ENCODE results near the gene TM4SF4. TPM values are rescaled to one million over a fixed set of nuclear protein-coding genes. Genes with fewer than 3 reads are reported as not detected.

The TM4SF4 gene
- total RNA-seq, 1 donor from 2014 or later = not detected

DNA sequence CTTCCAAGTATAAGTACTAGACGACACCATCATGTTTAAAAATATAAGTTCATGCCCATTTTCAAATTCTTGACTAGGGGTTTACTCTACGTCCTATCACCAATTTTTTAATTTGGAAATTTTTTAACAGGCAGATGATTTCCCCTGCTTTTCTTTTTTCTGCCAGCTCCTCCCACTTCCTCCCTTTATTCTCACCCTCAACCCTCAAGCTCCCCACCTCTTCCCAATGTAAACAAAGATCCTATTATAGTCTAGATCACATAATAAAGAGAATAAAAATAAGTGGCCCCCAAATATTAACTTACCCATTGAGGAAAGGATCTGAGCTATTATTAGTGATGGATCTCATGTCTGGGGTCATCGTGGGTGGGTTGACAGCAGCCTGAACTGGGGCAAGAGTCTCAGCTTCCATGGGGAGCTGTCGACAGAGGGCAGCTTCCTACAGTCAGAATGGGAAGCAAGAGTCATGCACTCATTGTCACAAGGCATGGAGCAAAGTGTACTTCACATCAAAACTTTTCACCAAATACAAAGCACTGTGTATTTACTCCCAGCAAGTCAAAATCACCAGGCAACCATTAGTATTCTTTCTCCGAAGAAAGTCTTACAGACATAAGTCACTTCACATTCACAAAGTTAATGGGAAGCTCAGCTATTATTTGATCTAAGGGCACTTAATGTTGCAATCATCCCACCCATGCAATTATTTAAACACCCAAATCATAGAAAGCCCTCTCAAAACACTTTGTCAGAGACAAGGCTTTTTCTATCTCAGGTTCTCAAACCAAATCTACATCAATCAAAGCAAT, 53.2 kb downstream of the TM4SF4 start:
- no peak for DNase-seq
- Histone ChIP-seq H3K27me3 (ENCODE audit: low read depth) (no peaks in the 10 kb centered on the region), H3K4me3 (no peak overlapping the region), H3K27ac (replicated peaks) (peak overlapping the region; percentile 66), H3K36me3 (peaks cover 32% of the 10 kb centered on the region), H3K4me1 (peaks cover 37% of the 10 kb centered on the region), H3K9me3 (replicated peaks) (no peaks in the 10 kb centered on the region)
- intact Hi-C loops (cut with micrococcal nuclease) = no loop called here
- TF ChIP-seq, protein P1, sequence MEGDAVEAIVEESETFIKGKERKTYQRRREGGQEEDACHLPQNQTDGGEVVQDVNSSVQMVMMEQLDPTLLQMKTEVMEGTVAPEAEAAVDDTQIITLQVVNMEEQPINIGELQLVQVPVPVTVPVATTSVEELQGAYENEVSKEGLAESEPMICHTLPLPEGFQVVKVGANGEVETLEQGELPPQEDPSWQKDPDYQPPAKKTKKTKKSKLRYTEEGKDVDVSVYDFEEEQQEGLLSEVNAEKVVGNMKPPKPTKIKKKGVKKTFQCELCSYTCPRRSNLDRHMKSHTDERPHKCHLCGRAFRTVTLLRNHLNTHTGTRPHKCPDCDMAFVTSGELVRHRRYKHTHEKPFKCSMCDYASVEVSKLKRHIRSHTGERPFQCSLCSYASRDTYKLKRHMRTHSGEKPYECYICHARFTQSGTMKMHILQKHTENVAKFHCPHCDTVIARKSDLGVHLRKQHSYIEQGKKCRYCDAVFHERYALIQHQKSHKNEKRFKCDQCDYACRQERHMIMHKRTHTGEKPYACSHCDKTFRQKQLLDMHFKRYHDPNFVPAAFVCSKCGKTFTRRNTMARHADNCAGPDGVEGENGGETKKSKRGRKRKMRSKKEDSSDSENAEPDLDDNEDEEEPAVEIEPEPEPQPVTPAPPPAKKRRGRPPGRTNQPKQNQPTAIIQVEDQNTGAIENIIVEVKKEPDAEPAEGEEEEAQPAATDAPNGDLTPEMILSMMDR (IDR thresholded peaks at IDR 0.05; ENCODE audit: borderline replicate concordance) = peak; percentile 59

DNA sequence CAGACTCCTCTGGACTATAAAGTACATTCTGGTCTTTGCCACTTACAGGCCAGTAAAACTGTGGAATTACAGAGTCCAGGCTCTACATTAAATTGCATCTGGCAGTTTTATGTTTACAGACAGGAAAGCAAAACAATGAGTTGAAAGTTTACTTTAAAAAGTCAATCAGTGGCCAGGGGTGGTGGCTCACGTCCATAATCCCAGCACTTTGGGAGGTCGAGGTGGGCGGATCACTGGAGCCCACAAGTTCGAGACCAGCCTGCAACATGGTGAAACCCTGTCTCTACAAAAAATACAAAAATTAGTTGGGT, 53.8 kb downstream of the TM4SF4 start:
- H3K4me1 ChIP-seq = peaks cover 43% of the 10 kb centered on the region
- DNase-seq = no peak
- intact Hi-C loops (cut with micrococcal nuclease) = no loop called here
- no peaks in the 10 kb centered on the region for H3K9me3 ChIP-seq (replicated peaks)
- peaks cover 27% of the 10 kb centered on the region for H3K36me3 ChIP-seq
- H3K27me3 ChIP-seq (ENCODE audit: low read depth) = no peaks in the 10 kb centered on the region
- H3K27ac ChIP-seq (replicated peaks) = peak overlapping the region; percentile 66
- TF ChIP-seq, protein P1 (IDR thresholded peaks at IDR 0.05; ENCODE audit: borderline replicate concordance) = no peak
- H3K4me3 ChIP-seq = no peak overlapping the region

DNA sequence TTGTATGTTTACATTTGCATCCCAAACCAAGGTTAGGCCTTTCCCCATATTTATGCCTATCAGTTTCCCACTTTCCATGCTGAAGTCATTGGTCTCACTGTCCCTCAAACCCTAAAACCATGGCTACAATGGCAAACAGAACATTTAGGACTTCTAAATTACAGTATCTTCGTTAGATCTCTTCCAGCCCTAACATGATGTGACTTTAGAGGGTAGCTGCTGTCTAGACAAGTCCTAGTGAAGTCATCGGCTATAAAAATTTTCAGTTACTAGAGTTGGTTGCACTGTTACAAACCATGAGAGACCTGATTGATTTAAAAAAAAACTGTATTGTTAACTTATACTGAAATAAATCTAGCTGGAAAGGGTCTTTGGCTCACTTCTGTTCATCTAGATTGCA, 54.6 kb downstream of the TM4SF4 start:
- DNase-seq = no peak
- TF ChIP-seq, protein P1 (IDR thresholded peaks at IDR 0.05; ENCODE audit: borderline replicate concordance) = no peak
- peak overlapping the region; percentile 66 for H3K27ac ChIP-seq (replicated peaks)
- intact Hi-C loops (cut with micrococcal nuclease) = no loop called here
- no peak overlapping the region for H3K4me3 ChIP-seq
- H3K4me1 ChIP-seq = peaks cover 50% of the 10 kb centered on the region
- H3K9me3 ChIP-seq (replicated peaks) = no peaks in the 10 kb centered on the region
- peaks cover 19% of the 10 kb centered on the region for H3K36me3 ChIP-seq
- H3K27me3 ChIP-seq (ENCODE audit: low read depth) = no peaks in the 10 kb centered on the region

DNA sequence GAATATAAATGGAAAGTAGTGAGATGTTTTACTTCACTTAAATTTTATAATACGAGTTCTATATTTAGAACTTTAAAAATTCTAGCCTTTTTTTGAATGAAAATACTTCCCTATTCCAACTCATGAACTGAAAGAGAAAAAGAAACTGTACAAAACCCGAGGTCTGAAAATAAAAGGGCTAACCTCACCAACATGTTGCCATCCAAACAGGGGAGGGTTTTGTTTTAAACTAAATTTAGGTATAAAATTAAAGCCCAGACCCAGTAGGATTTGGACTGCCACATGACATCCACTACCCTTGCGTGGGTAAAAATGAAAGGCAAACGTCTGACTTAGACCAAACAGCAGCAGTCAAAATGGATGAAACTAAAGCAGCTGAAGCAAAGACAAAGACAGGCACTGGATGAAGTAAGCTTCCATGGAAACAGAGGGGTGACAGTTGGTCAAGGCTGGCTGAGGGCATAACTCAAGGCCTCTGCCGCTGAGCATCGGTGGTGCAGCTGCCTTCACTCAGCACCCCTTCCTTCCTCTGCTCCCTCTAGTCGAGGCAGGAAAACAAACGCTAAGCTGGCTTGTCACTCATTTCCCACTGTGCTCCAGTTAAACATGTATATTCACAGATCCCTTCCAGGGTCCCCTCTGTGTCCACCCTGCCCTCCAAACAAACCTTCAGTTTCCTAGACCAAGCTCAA, 58.1 kb downstream of the TM4SF4 start:
- intact Hi-C loops (cut with micrococcal nuclease) = no loop called here
- Histone ChIP-seq H3K9me3 (replicated peaks) (no peaks in the 10 kb centered on the region), H3K27ac (replicated peaks) (peak overlapping the region; percentile 31), H3K4me1 (peaks cover 71% of the 10 kb centered on the region), H3K27me3 (ENCODE audit: low read depth) (no peaks in the 10 kb centered on the region), H3K36me3 (no peaks in the 10 kb centered on the region), H3K4me3 (no peak overlapping the region)
- TF ChIP-seq, protein P1 (IDR thresholded peaks at IDR 0.05; ENCODE audit: borderline replicate concordance) = no peak
- DNase-seq = no peak

DNA sequence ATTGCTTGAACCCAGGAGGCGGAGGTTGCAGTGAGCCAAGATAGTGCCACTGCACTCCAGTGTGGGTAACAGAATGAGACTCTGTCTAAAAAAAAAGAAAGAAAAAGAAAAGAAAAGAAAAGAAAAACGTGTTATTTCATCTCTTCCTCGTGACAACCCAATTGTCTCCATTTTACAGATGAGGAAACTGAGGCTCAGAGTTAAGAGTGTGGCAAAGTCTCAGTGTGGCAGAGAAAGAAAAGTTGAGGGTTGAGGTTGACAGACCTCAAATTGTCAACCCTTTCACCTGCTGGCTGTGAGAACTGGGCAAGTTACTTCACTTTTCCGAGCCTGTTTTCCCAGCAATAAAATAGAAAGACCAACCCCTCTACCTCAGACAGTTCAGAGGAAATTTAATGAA, 59.6 kb downstream of the TM4SF4 start:
- Histone ChIP-seq H3K27me3 (ENCODE audit: low read depth) (no peaks in the 10 kb centered on the region), H3K4me1 (peaks cover 57% of the 10 kb centered on the region)
- DNase-seq = no peak

More for the DNA sequence above, 59.6 kb downstream of the TM4SF4 start:
- no peaks in the 10 kb centered on the region for H3K36me3 ChIP-seq
- TF ChIP-seq, protein P1 (IDR thresholded peaks at IDR 0.05; ENCODE audit: borderline replicate concordance) = no peak
- intact Hi-C loops (cut with micrococcal nuclease) = no loop called here
- H3K27ac ChIP-seq (replicated peaks) = peak overlapping the region; percentile 3
- no peak overlapping the region for H3K4me3 ChIP-seq
- H3K9me3 ChIP-seq (replicated peaks) = no peaks in the 10 kb centered on the region

Measured in left ventricle myocardium inferior (tissue), 1 donor.